Islet precursor cell (in vitro differentiated cells): ENCODE measurements around the gene RBM6.
A peak's percentile ranks its signal among the peaks of the same experiment; 100 is the strongest.

Source experiments
- DNase-seq: peaks from one replicate; pipeline ENCODE4 v3.0.0-alpha.2; 2018

RBM6 gene

DNA sequence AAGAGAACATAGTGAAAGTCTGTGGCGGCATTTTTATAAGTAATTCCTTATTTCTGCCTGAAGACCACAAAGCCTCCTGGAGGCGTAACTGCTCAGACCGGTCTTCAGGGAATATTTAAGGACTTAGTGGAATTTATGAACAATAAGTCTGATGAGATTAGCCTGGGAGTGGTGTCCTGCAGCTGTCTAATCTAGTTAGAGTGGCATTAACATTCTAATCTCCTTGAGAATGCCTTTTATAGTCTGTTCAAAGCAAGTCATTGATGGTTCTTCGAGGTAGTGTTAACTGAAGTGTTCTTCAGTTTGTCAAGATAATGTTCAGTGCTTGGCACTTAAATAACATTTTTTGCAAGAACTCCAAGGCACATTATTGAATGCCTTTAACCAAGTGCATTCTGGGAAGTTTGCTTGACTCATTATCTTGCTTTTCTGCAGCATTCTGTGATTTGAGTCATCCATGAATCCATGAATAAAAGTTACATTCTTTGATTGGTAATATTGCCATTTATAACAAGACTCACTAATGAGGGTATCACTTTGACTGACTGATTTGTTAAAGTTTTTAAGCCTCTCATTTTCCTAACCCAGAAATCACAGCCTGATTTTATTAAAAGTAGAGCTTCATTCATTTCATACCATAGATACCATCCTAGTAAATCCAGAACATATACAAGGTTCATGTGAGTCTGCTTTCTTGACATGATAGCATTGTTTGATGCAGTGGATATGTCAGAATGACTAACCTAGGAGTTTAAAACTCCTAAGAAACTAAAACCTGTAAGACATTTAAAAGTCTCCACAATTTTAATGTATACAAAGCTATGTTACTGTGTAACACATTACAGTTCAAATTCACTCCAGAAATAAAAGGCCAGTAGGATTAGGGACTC is 161.3 kb downstream of the RBM6 start:
- DNase-seq: no peak

DNA sequence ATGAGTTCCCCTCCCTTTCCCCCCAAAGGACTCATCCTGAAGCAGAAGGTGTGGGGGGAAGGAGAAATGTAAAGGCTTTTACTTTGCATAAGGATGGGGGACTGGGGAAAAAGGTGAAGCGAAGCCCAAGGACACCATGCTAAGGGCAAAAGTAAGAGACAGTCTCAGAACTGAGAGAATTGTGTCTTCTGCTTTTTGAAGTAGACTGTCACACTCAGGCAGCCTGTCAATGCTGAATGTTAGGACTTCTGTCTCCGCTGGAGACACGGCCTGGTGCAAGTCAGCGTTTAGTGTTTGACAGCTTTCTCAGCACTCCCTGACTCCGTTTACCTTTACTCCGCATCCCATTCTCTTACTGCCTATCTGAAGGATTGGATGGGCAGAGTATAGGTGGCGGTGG is 162.6 kb downstream of the RBM6 start:
- no peak for DNase-seq

DNA sequence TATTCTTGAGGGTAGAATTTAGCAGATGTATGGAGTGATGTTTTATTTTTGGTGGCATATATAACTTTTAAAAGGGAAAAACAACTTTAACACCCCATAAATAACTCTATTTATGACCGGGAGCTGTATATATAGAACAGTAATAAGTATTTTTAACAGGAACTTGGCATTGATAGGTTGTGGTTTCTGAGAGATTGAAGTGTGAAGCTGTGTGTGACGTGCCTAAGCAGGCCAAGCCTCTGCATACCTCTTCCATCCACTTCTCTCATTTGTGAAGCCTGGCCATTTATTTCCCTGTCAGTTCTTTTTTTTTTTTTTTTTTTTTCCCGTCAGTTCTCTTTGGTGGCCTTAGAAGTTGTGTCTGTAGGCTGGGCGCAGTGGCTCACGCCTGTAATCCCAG is 171.8 kb downstream of the RBM6 start:
- no peak for DNase-seq

DNA sequence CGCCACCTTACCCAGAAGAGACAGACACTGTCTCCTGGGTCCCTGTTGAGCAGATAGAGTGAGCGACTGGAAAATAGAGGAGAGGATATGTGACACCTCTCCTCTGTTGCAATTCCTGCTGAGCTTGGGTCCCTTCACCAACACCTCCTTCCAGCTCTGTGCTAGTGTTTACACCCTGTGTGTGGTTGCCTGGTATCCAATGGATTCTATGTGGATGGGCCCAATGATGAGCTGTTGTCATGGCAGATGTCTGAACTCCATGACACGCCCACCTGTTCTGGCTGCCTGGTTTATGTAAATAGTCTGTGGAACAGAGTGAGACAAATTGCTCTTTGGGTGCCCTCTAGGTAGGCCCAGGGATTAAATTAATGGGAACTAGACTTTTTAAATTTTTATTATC is 172.5 kb downstream of the RBM6 start:
- no peak for DNase-seq

- no peak for DNase-seq
These were observed 177.2 kb downstream of the RBM6 start for GRCh38 chr3:50117120-50117519.

- no peak for DNase-seq
These were observed 178.3 kb downstream of the RBM6 start for GRCh38 chr3:50118237-50118636.

- DNase-seq: no peak
These were observed 179.8 kb downstream of the RBM6 start for GRCh38 chr3:50119786-50120185.

- DNase-seq: no peak
These were observed 180.6 kb downstream of the RBM6 start for GRCh38 chr3:50120364-50121071.

DNA sequence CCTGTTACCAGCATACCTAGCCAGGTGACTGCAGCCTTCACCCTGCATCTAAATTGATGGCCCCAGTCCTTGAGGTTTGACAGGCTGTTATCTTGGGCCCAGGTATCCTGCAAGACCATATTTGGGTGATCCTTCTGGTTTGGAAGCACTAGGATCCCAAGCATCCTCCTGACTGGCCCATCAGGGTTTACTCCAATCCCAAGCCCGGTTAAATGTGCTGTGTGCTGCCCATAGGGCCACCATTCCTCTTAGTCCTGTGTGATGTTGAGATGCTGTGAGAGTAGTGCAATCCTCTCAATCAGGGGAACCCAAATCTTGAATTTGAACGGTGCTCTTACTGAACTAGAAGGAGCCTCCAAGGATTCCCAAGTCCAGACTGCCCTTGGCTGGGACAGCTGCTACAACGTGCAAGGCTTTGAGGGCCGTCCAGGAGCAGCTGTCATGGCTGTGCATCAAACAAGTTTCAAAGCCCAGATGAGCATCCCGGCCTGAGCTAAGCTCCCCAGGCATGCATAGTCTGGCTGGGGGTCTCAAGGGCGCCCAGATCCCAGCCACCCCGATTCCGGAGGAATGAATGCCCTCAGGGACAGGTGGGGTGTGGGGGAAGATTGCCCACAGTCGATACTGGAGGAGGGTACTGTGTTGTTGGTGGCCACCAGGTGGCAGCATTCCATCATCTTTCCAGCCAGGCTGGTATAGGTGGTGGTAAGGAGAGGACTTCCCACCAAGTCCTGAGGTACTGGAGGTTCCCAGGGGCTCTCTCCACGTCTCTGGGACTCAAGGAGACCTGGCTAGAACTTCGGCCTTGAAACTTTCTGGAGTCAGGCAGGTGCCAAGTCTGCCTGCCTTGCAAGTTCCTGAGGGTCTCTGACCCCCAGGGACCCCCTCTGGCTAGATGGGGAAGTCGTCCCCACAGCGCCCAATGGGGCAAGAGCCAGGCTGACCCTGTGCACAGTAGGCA is 181.4 kb downstream of the RBM6 start:
- peak; percentile 86 for DNase-seq

DNA sequence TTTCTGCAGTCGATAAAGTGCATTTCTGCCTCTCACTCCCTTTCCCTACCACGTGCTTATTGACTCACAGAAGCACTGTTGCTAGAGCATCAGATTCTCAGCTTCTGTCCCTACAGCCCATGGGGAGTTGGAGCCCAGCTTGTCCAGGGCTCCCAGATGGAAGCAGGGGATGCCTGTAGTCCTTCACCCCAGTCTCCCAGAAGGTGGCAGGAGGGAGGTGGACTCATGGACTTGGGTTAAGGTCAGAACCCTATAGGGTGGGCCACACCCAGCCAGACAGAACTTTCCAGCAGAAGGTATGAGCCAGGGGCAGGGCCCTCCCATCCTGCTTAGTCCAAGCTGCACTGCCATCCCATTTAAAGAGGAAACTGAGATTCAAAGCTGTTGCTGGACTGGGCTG is 182.1 kb downstream of the RBM6 start:
- no peak for DNase-seq

- no peak for DNase-seq
These were observed 182.9 kb downstream of the RBM6 start for GRCh38 chr3:50122661-50123391.

GRCh38 chr3:50123394-50124051 is 183.6 kb downstream of the RBM6 start:
- no peak for DNase-seq

DNA sequence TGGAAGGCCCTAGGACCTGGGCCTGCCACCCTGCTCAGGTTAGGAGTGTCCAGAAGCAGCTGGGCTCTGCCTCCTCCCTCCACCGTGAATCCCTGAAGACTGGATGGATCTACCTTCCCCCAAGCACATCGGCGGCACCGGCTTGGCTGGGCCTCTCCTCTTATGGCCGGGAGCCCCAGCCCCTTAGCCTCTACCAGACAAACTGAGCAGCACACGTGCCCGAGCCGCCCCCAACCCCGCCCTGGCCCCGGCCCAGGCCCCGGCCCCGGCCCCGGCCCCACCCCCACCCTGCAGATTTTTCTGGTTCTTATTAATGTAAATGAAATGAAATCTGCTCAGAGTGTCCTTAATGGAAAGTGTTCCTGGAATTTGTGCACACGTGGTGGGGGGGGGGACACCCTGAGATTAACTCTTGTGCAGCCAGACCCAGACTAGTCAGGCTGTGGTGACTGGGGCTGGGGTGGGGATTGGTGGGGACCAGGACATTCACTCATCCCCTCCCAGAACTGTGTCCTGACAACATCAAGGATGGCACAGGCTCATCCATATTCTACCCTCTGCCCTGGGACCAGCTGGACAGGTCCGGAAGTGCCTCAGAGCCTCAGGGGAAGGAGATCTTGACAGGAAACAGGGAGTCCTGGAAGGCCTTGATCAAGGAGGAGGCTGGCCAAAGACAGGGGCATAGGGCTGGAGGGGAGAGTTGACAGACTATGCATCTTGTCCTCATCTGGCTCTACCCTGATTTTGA is 184.3 kb downstream of the RBM6 start:
- DNase-seq: peak; percentile 52

DNA sequence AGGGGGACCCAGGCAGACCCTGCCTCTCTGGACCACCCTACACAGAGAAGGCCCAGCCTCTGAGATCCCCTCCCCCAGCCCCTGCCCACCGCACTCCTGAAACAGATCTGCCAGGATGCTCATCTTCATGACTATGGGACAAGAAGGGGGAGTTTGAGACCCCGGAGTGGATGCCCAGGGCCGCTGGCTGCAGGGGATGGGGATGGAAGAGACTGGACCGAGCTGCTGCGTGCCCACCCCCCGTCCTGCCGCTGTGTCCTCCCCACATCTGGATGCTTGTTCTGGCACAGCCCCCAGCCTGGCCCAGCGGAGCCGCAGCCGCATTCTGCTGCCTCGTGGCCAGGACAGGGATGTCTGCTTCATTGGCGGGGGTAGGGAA is 184.8 kb downstream of the RBM6 start:
- DNase-seq: no peak

- no peak for DNase-seq
These were observed 185.8 kb downstream of the RBM6 start for GRCh38 chr3:50125541-50126286.

GRCh38 chr3:50126287-50127211 is 186.6 kb downstream of the RBM6 start:
- DNase-seq: no peak
